BJ (cell line): ENCODE results near the gene KATNB1. TPM values are rescaled to one million over a fixed set of nuclear protein-coding genes. Genes with fewer than 3 reads are reported as not detected.

Source experiments
- CTCF ChIA-PET: fragments of 350-600 bp; formaldehyde crosslinking; extraction: SDS; loops from one replicate; lab custom pipeline; 2021; ENCODE audit warnings: antibody characterized with exemption, inconsistent platforms; lab: Yijun Ruan, JAX
- POLR2A ChIA-PET: fragments of 300-600 bp; sonication (Branson Sonifier 250); formaldehyde crosslinking; extraction: SDS; loops from one replicate; lab custom pipeline; 2021; ENCODE audit warnings: antibody characterized with exemption; lab: Charles Lee
- DNase-seq: peaks from one replicate; pipeline ENCODE4 v3.0.0-alpha.2; 2011; ENCODE audit warnings: low read depth
- H3K27me3 ChIP-seq: 2 replicates; pipeline ENCODE4 v1.6.0; 2011; ENCODE audit warnings: low read length; ENCODE audit not compliant: control insufficient read depth, insufficient read depth
- H3K36me3 ChIP-seq: 2 replicates; pipeline ENCODE4 v1.5.1; 2011; ENCODE audit warnings: low read length; ENCODE audit not compliant: control insufficient read depth, insufficient read depth
- H3K4me3 ChIP-seq: 2 replicates; pipeline ENCODE4 v1.5.1; 2011; ENCODE audit warnings: low read depth, mild to moderate bottlenecking, control low read depth, low read length
- polyA plus RNA-seq: library from polyadenylated mRNA; depleted of rRNA; stranded (reverse); fragments of >200 nt; gene quantifications from 2 replicates; pipeline ENCODE4 v1.2.3, GENCODE V29; 2011
- TF ChIP-seq, protein P1 (sequence below): IDR thresholded peaks from 2 replicates; pipeline ENCODE4 v1.5.1; 2011; ENCODE audit warnings: low read depth, mild to moderate bottlenecking, control low read depth, inconsistent platforms, low read length, moderate library complexity; ENCODE audit not compliant: insufficient read depth

KATNB1 gene
- polyA plus RNA-seq, 1 experiment: 28.1 TPM

DNA sequence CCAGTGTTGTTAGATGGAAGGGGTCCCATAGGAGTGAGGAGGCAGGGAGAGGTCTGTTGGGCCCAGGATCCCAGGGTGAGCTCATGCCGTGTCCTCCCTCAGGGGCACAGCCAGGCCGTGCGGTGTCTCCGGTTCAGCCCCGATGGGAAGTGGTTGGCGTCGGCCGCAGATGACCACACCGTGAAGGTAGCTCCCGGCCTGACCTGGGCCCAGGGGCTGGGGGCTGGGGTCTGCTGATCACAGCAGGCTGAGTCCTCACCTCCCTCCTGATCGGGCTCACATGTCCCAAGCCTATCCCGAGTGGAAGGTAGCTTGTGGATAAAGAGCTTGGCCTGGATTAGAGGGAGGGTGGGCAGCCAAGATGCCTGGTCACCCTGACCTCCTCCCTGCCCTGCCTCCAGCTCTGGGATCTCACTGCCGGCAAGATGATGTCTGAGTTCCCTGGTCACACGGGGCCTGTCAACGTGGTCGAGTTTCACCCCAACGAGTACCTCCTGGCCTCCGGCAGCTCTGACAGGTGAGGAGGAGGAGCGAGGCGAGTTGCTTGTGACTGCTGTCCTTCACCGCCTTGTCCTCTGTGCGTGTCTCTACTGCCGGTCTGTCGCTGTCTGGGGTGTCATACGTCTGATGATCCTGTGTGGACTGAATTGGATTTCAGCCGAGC, 16.1 kb downstream of the KATNB1 start:
- POLR2A ChIA-PET: no interaction called here

DNA sequence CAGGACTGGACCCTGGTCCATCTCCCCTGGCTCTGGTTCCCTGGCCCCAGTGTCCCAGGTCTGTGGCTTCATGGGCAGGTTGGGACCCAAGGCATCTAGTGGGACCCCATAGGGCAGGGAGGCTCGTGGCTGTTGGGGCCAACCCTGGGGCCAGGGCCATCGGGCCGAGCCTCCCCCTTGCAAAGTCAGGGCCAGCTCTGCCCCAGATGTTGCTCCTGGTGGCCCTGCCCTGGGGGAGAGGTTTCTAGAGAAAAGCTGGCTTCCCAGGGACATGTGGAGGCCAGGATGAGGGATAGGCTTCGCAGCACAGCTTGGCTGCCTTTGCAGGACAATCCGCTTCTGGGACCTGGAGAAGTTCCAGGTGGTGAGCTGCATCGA, 16.6 kb downstream of the KATNB1 start:
- Histone ChIP-seq H3K36me3 (peaks cover 14% of the 10 kb centered on the region), H3K4me3 (no peak overlapping the region), H3K27me3 (no peaks in the 10 kb centered on the region)
- ChIA-PET CTCF (interaction anchor here (1.2 kb wide), 1 partner anchor 56 kb away, joined by 3 read pairs; no protein-coding TSS in a partner anchor), POLR2A (no interaction called here)
- TF ChIP-seq, protein P1, sequence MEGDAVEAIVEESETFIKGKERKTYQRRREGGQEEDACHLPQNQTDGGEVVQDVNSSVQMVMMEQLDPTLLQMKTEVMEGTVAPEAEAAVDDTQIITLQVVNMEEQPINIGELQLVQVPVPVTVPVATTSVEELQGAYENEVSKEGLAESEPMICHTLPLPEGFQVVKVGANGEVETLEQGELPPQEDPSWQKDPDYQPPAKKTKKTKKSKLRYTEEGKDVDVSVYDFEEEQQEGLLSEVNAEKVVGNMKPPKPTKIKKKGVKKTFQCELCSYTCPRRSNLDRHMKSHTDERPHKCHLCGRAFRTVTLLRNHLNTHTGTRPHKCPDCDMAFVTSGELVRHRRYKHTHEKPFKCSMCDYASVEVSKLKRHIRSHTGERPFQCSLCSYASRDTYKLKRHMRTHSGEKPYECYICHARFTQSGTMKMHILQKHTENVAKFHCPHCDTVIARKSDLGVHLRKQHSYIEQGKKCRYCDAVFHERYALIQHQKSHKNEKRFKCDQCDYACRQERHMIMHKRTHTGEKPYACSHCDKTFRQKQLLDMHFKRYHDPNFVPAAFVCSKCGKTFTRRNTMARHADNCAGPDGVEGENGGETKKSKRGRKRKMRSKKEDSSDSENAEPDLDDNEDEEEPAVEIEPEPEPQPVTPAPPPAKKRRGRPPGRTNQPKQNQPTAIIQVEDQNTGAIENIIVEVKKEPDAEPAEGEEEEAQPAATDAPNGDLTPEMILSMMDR: no peak
- no peak for DNase-seq

More for the DNA sequence above, 16.1 kb downstream of the KATNB1 start:
- H3K4me3 ChIP-seq: no peak overlapping the region
- CTCF ChIA-PET: interaction anchor here (1.0 to 1.2 kb wide), 2 partner anchors 15 to 57 kb away, joined by 3 to 5 read pairs; no protein-coding TSS in a partner anchor
- TF ChIP-seq, protein P1: no peak
- no peaks in the 10 kb centered on the region for H3K27me3 ChIP-seq
- DNase-seq: no peak
- H3K36me3 ChIP-seq: peaks cover 13% of the 10 kb centered on the region

DNA sequence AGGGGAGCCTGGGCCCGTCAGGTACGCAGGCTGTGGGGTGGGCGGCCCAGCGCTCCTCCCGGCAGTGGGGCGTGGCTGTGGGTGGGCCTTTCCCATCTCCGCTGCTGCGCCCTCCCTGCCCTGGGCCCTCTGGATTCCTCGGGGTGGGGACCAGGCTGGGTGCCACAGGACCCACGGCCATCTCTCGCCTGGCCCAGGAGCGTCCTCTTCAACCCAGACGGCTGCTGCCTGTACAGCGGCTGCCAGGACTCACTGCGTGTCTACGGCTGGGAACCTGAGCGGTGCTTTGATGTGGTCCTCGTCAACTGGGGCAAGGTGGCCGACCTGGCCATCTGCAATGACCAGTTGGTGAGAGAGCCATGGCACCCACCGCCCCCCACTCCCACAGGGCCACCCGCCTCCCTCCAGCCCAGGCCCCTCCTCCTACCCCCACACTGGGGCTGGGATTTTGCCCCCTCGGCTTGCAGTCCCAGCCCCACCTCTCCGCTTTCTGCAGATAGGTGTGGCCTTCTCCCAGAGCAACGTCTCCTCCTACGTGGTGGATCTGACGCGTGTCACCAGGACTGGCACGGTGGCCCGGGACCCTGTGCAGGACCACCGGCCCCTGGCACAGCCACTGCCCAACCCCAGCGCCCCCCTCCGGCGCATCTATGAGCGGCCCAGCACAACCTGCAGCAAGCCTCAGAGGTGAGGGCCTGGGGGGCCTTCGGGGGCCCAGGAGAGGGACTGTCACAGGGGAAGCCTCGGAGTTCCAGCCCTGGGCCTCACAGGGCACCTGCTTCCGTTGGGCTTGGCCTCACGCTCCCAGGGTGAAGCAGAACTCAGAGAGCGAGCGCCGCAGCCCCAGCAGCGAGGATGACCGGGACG, 17.2 kb downstream of the KATNB1 start:
- H3K36me3 ChIP-seq: peaks cover 19% of the 10 kb centered on the region
- POLR2A ChIA-PET: no interaction called here
- TF ChIP-seq, protein P1: no peak
- CTCF ChIA-PET: no interaction called here
- DNase-seq: no peak
- no peak overlapping the region for H3K4me3 ChIP-seq
- H3K27me3 ChIP-seq: no peaks in the 10 kb centered on the region

DNA sequence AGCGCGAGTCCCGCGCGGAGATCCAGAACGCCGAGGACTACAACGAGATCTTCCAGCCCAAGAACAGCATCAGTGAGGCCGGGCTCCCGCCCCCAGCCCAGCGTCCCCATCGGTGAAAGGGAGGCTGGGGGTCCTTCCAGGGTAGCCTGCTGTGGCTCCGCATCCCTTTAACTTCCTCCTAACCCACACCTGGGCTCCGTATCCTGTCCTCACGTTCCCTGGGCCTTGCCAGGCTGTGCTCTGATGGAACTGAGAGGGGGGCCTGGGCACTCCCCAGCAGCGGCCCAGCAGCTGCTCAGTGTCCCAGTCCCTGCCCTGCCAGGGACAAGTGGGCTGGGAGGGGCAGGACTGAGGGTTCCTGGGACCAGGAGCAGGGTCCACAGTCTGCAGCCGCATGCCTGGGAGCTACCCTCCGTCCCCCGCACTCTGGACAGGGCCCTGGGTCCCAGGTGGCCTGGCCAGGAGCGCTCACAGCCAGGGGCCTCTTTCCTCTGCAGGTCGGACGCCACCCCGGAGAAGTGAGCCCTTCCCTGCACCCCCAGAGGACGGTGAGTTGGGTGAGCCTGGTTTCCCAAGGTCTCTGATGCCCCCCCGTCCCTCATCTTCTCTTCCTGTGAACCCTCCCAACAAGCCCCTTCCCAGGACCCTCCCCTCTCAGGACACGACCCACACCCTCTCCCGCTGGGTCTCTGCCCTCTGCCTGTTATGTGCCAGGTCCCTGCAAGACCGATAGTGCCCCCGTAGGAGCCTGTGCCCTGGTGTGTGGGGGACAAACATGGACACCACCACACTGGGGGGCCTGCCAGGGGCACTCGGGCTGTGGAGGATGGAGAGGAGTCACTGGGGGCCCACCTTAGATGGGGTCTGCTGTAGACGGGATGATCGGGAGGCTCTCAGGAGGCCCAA, 18.1 kb downstream of the KATNB1 start:
- no peaks in the 10 kb centered on the region for H3K27me3 ChIP-seq
- H3K36me3 ChIP-seq: peaks cover 19% of the 10 kb centered on the region
- ChIA-PET CTCF (interaction anchor here (0.6 to 1.1 kb wide), 2 partner anchors 12 to 174 kb away, joined by 3 read pairs; no protein-coding TSS in a partner anchor), POLR2A (no interaction called here)
- TF ChIP-seq, protein P1: no peak
- no peak for DNase-seq
- H3K4me3 ChIP-seq: no peak overlapping the region
